Thyroid gland (tissue), 4 donors: ENCODE data around the gene FXN. TPM values are rescaled to one million over a fixed set of nuclear protein-coding genes. Genes with fewer than 3 reads are reported as not detected.
A peak's percentile ranks its signal among the peaks of the same experiment; 100 is the strongest.

ENCODE experiments used
- DNase-seq, 2 donors: peaks; one replicate each; pipeline ENCODE4 v3.0.0-alpha.2; 2019
- H3K27ac ChIP-seq, 3 donors: fragments of 200-600 bp; sonication (generic); 1 replicate in 2 of 3; 2 replicates in 1 of 3; pipeline ENCODE4 v1.5.1; 2016 to 2019; ENCODE audit warnings: mild to moderate bottlenecking in 1 of 3, moderate library complexity in 1 of 3
- H3K27me3 ChIP-seq: fragments of 200-600 bp; sonication (generic); one replicate; pipeline ENCODE4 v1.5.1; 2019
- H3K36me3 ChIP-seq, 2 donors: fragments of 200-600 bp; sonication (generic); one replicate each; pipeline ENCODE4 v1.5.1; 2016 to 2019
- H3K4me1 ChIP-seq, 2 donors: fragments of 200-600 bp; sonication (generic); one replicate each; pipeline ENCODE4 v1.5.1; 2017 to 2019
- H3K4me3 ChIP-seq, 3 donors: fragments of 200-600 bp; sonication (generic); replicated peaks in 1 of 3; 1 replicate in 2 of 3; 2 replicates in 1 of 3; pipeline ENCODE4 v1.5.1; 2016; ENCODE audit warnings: mild to moderate bottlenecking in 1 of 3
- H3K9me3 ChIP-seq: fragments of 200-600 bp; sonication (generic); one replicate; pipeline ENCODE4 v1.5.1; 2017
- POLR2A ChIP-seq, 2 donors: fragments of 450-650 bp; IDR thresholded peaks; one replicate each; pipeline ENCODE4 v1.6.1; 2017; ENCODE audit warnings: antibody characterized with exemption in 2 of 2, mild to moderate bottlenecking in 2 of 2, moderate library complexity in 1 of 2
- WGBS, 2 donors: methylation state at CpG; one replicate each; pipeline ENCODE4 v1.1.5; 2017; 5-methylcytosine and 5-hydroxymethylcytosine counted together
- intact Hi-C: fragments of 100-400 bp; cut with DNase I; formaldehyde crosslinking; loops from one replicate; pipeline ENCODE4 v1.15.1; 2023
- total RNA-seq, 4 donors: library from RNA; depleted of rRNA; stranded (reverse); fragments of >200 nt; gene quantifications; one replicate each; pipeline ENCODE4 v1.2.3, GENCODE V29; 2016
- TF ChIP-seq, protein P1 (sequence below), 6 experiments: fragments of 200-600 bp in 3 of 6; fragments of 450-650 bp in 3 of 6; sonication (generic) in 3 of 6; IDR thresholded peaks; one replicate each; pipeline ENCODE4 v1.5.1; 2016 to 2019; ENCODE audit warnings: antibody characterized with exemption in 6 of 6, mild to moderate bottlenecking in 2 of 6, inconsistent platforms in 1 of 6, moderate library complexity in 1 of 6

FXN gene
- total RNA-seq, 4 donors from 2014 or later, result 10.6 to 11.4 (median 11.1) TPM

DNA sequence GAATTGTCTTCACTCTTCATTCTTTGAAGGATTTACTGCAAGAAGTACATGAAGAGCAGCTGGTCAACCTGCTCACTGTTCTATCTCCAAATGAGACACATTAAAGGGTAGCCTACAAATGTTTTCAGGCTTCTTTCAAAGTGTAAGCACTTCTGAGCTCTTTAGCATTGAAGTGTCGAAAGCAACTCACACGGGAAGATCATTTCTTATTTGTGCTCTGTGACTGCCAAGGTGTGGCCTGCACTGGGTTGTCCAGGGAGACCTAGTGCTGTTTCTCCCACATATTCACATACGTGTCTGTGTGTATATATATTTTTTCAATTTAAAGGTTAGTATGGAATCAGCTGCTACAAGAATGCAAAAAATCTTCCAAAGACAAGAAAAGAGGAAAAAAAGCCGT is 37.6 kb downstream of the FXN start:
- no peak overlapping the region for H3K4me3 ChIP-seq
- H3K27me3 ChIP-seq, result no peaks in the 10 kb centered on the region
- no peak for DNase-seq
- 46 to 63% methylated on average over 4 of the region's 4 CpGs for WGBS, 2 donors
- intact Hi-C loops, result no loop called here
- peaks cover 13 to 27% of the 10 kb centered on the region in 2 donors for H3K4me1 ChIP-seq
- H3K9me3 ChIP-seq, result no peaks in the 10 kb centered on the region
- H3K27ac ChIP-seq, result no peak overlapping the region
- no peak for TF ChIP-seq POLR2A (IDR thresholded peaks at IDR 0.05)
- TF ChIP-seq, protein P1, sequence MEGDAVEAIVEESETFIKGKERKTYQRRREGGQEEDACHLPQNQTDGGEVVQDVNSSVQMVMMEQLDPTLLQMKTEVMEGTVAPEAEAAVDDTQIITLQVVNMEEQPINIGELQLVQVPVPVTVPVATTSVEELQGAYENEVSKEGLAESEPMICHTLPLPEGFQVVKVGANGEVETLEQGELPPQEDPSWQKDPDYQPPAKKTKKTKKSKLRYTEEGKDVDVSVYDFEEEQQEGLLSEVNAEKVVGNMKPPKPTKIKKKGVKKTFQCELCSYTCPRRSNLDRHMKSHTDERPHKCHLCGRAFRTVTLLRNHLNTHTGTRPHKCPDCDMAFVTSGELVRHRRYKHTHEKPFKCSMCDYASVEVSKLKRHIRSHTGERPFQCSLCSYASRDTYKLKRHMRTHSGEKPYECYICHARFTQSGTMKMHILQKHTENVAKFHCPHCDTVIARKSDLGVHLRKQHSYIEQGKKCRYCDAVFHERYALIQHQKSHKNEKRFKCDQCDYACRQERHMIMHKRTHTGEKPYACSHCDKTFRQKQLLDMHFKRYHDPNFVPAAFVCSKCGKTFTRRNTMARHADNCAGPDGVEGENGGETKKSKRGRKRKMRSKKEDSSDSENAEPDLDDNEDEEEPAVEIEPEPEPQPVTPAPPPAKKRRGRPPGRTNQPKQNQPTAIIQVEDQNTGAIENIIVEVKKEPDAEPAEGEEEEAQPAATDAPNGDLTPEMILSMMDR (IDR thresholded peaks at IDR 0.05), result no peak
- no peaks in the 10 kb centered on the region for H3K36me3 ChIP-seq

- no peaks in the 10 kb centered on the region for H3K9me3 ChIP-seq
- H3K27me3 ChIP-seq, result no peaks in the 10 kb centered on the region
- no peaks in the 10 kb centered on the region for H3K36me3 ChIP-seq
- no peak for TF ChIP-seq POLR2A (IDR thresholded peaks at IDR 0.05)
- TF ChIP-seq, protein P1 (IDR thresholded peaks at IDR 0.05), result no peak
- H3K27ac ChIP-seq, result no peak overlapping the region
- intact Hi-C loops, result no loop called here
- H3K4me1 ChIP-seq, result peaks cover 21 to 33% of the 10 kb centered on the region in 2 donors
- no peak for DNase-seq
- no peak overlapping the region for H3K4me3 ChIP-seq
- WGBS, 2 donors, result 72 to 78% methylated on average over 2 of the region's 2 CpGs
Measured at GRCh38 chr9:69074801-69075200, 39.2 kb downstream of the FXN start.

- H3K4me3 ChIP-seq, result no peak overlapping the region
- peaks cover 21 to 33% of the 10 kb centered on the region in 2 donors for H3K4me1 ChIP-seq
- no peaks in the 10 kb centered on the region for H3K9me3 ChIP-seq
- peak in 1 of 2 donors; percentile 34 for DNase-seq
- no peaks in the 10 kb centered on the region for H3K27me3 ChIP-seq
- WGBS, 2 donors, result 36 to 40% methylated on average over 5 of the region's 5 CpGs
- H3K27ac ChIP-seq, result peak overlapping the region in 1 of 3 donors; percentile 38
- TF ChIP-seq, protein P1 (IDR thresholded peaks at IDR 0.05), result no peak
- TF ChIP-seq POLR2A (IDR thresholded peaks at IDR 0.05), result no peak
- intact Hi-C loops, result no loop called here
- H3K36me3 ChIP-seq, result no peaks in the 10 kb centered on the region
Measured at GRCh38 chr9:69076550-69076949, 41.0 kb downstream of the FXN start.

DNA sequence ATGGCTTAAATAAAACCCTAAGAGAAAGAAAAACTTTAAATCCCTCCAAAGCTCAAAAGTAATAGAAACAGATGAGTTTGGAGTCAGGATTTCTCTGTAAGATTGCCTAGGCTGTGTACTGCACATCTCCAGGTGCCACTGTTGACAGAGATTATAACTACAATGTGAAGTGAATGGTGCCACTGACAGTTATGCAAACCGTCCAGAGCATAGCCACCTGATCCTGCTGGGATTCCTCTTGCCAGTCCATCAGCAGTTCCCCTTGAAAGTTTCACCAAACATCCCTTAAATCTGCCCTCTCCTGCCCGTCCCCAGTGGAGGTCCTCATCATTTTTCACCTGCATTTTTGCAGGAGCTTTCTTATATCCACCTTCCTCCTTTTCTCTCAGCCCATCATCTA is 42.5 kb downstream of the FXN start:
- 33 to 50% methylated on average over 2 of the region's 2 CpGs for WGBS, 2 donors
- intact Hi-C loops, result no loop called here
- Histone ChIP-seq H3K27me3 (no peaks in the 10 kb centered on the region), H3K27ac (peak overlapping the region; percentile 14 to 57 (median 25)), H3K9me3 (no peaks in the 10 kb centered on the region), H3K36me3 (no peaks in the 10 kb centered on the region), H3K4me1 (peaks cover 21 to 33% of the 10 kb centered on the region in 2 donors), H3K4me3 (no peak overlapping the region)
- DNase-seq, result no peak
- TF ChIP-seq, protein P1 (IDR thresholded peaks at IDR 0.05), result no peak
- no peak for TF ChIP-seq POLR2A (IDR thresholded peaks at IDR 0.05)

GRCh38 chr9:69078581-69078980 is 43.0 kb downstream of the FXN start:
- no peak for TF ChIP-seq POLR2A (IDR thresholded peaks at IDR 0.05)
- TF ChIP-seq, protein P1 (IDR thresholded peaks at IDR 0.05), result no peak
- Histone ChIP-seq H3K27me3 (no peaks in the 10 kb centered on the region), H3K36me3 (no peaks in the 10 kb centered on the region), H3K9me3 (no peaks in the 10 kb centered on the region), H3K27ac (peak overlapping the region; percentile 23 to 57 (median 25)), H3K4me1 (peaks cover 21 to 33% of the 10 kb centered on the region in 2 donors), H3K4me3 (no peak overlapping the region)
- WGBS, 2 donors, result 0 to 13% methylated on average over 1 of the region's 1 CpG
- DNase-seq, result peak; percentile 63 to 71
- intact Hi-C loops, result no loop called here
